Motor neuron (in vitro differentiated cells): ENCODE measurements around the gene CEP68. TPM values are rescaled to one million over a fixed set of nuclear protein-coding genes. Genes with fewer than 3 reads are reported as not detected.
"Not testable (repeated sequence)": the region's sequence is repeated elsewhere in the genome, so short reads cannot be mapped to it uniquely, and the experiment has no call there.

Experiments
- ATAC-seq, 8 experiments: fragments of 200-7000 bp; cut with Tn5 transposase; replicated peaks in 6 of 8; 2 replicates each; pipeline ENCODE4 v1.8.0; 2021; ENCODE audit warnings: mild to moderate bottlenecking in 8 of 8, moderate library complexity in 8 of 8
- H3K27ac ChIP-seq, 2 donors: fragments of 250-450 bp; sonication (Bioruptor Pico); 2 replicates each; pipeline ENCODE4 v1.9.0; 2021; ENCODE audit warnings: antibody characterized with exemption in 2 of 2, mild to moderate bottlenecking in 2 of 2, moderate library complexity in 1 of 2
- H3K4me1 ChIP-seq, 2 donors: fragments of 250-450 bp; sonication (Bioruptor Pico); replicated peaks in 1 of 2; 2 replicates each; pipeline ENCODE4 v1.6.1; 2021; ENCODE audit warnings: antibody characterized with exemption in 2 of 2, mild to moderate bottlenecking in 2 of 2, moderate library complexity in 1 of 2
- H3K4me3 ChIP-seq, 5 donors: fragments of 250-450 bp; sonication (Bioruptor Pico); 2 replicates each; pipeline ENCODE4 v1.9.0; 2021; ENCODE audit warnings: antibody characterized with exemption in 5 of 5, mild to moderate bottlenecking in 5 of 5, moderate library complexity in 4 of 5
- WGBS, 10 experiments: fragments of 450-650 bp; shearing (Covaris generic); methylation state at CpG; one replicate each; pipeline ENCODE4 v1.0.0; 2022; 5-methylcytosine and 5-hydroxymethylcytosine counted together
- in situ Hi-C, 9 experiments: fragments of 400-800 bp; cut with MboI; loops; one replicate each; pipeline ENCODE4 v1.15.0; 2021; ENCODE audit warnings: low sequenced_read_pairs in 9 of 9, low pct_unique_long_range_greater_than_20kb in 2 of 9; ENCODE audit not compliant: unreplicated experiment in 9 of 9
- total RNA-seq, 8 experiments: library from RNA; unstranded; fragments of 300-600 nt; gene quantifications; 2 replicates each; pipeline versions ENCODE4 v1.2.3 to v1.2.4, GENCODE V29; 2022

The CEP68 gene
- total RNA-seq, 8 experiments from 2014 or later = 6.6 to 26.1 (median 16.4) TPM

DNA sequence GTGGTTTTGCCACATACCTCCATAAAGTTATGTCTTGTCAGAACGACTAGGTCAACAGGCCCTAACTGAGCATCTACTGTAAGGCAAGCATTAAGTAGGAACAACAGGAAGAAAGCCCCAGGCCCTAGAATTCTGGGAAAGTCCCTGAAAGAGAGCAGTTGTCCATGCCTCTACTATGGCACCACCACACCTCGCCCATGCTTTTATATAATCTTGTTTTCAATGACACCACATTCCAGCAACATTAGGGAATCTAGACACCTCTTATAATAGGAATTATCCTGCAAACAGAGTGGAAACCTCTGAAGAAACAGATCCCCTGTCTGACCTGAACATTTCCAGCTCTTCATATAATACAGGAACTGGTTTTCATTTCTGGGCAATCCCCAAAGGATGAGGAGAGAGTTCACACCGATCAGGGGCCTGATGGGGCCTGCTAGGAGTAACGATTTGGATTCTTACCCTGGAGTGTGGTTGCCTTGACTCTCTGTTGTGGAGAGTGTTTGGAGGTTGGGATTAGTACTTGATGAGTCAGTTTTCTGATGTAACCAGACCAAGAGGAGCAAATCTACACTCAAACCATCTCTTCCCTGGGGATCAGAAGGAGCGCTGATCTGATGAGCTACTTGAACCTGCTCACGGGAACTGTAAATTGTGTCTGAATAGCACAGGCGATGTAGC lies 31.9 kb upstream of the CEP68 start:
- ATAC-seq = peak in 7 of 8 experiments; percentile 51 to 93 (median 71)
- Histone ChIP-seq H3K4me3 (no peak overlapping the region), H3K27ac (no peak overlapping the region), H3K4me1 (peaks cover 0 to 3% of the 10 kb centered on the region in 2 donors)
- in situ Hi-C loops = no loop called here
- WGBS, 10 experiments = 14 to 92% (median 69%) methylated on average over 1 to 6 of the region's 7 CpGs; no CpG with 5 or more reads in 3 of the 10 experiments

GRCh38 chr2:65025453-65026123 lies 30.6 kb upstream of the CEP68 start:
- Histone ChIP-seq H3K27ac (no peak overlapping the region), H3K4me3 (no peak overlapping the region), H3K4me1 (peaks cover 2 to 3% of the 10 kb centered on the region in 2 donors)
- in situ Hi-C loops = loop anchor here in 4 of 9 experiments (25.0 kb wide), 2 partner anchors 113 to 438 kb away; no protein-coding TSS in a partner anchor
- ATAC-seq = peak in 1 of 8 experiments; percentile 40
- 79 to 100% (median 93%) methylated on average over 1 to 7 of the region's 8 CpGs; no CpG with 5 or more reads in 3 of the 10 experiments for WGBS, 10 experiments

GRCh38 chr2:65026154-65026553 lies 30.1 kb upstream of the CEP68 start:
- Histone ChIP-seq H3K4me1 (peaks cover 3 to 4% of the 10 kb centered on the region in 2 donors), H3K27ac (no peak overlapping the region), H3K4me3 (no peak overlapping the region)
- in situ Hi-C loops = loop anchor here in 4 of 9 experiments (25.0 kb wide), 2 partner anchors 114 to 439 kb away; no protein-coding TSS in a partner anchor
- WGBS, 10 experiments = 65 to 100% (median 94%) methylated on average over 1 to 8 of the region's 8 CpGs; no CpG with 5 or more reads in 2 of the 10 experiments
- ATAC-seq = no peak

- Histone ChIP-seq H3K4me1 (peaks cover 1 to 5% of the 10 kb centered on the region in 2 donors), H3K27ac (no peak overlapping the region), H3K4me3 (no peak overlapping the region)
- 67 to 96% (median 84%) methylated on average over 1 to 12 of the region's 13 CpGs; no CpG with 5 or more reads in 2 of the 10 experiments for whole genome bisulfite sequencing, 10 experiments
- in situ Hi-C loops = loop anchor here in 4 of 9 experiments (25.0 kb wide), 2 partner anchors 115 to 440 kb away; no protein-coding TSS in a partner anchor
- ATAC-seq = no peak
These were observed 29.3 kb upstream of the CEP68 start for GRCh38 chr2:65026704-65027464.

DNA sequence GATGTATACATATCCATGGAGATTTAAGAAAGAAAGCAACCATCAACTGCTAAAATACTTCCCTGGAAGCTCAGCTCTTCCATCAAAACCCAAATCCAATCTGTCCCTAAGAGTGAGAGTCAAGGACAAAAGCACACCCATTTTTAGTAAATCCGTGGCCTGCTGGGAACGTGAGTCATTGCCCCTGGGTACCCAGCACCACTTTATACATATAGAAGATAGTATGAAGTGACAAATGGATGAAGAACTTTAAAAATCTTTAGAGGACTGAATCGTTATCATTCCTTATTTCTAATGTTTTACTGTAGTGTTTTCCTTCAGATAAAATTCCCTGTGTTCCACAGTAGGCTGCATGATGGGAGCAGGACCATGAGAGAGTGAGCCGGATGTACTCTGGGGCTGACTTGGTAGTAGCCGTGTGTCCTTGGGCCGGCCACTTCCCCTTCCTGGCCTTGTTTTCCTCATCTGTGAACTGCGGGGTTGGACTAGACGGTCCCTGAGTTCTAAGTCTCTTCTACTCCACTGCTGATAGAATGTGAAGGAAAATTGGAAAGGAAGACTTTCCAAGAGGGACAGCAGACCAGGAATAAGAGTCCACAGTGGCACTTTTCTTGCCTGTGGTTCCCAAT lies 28.5 kb upstream of the CEP68 start:
- Histone ChIP-seq H3K27ac (no peak overlapping the region), H3K4me1 (peaks cover 0 to 11% of the 10 kb centered on the region in 2 donors), H3K4me3 (no peak overlapping the region)
- ATAC-seq = no peak
- in situ Hi-C loops = loop anchor here in 4 of 9 experiments (25.0 kb wide), 2 partner anchors 115 to 440 kb away; no protein-coding TSS in a partner anchor
- 50 to 100% (median 89%) methylated on average over 1 to 5 of the region's 8 CpGs; no CpG with 5 or more reads in 2 of the 10 experiments for WGBS, 10 experiments

DNA sequence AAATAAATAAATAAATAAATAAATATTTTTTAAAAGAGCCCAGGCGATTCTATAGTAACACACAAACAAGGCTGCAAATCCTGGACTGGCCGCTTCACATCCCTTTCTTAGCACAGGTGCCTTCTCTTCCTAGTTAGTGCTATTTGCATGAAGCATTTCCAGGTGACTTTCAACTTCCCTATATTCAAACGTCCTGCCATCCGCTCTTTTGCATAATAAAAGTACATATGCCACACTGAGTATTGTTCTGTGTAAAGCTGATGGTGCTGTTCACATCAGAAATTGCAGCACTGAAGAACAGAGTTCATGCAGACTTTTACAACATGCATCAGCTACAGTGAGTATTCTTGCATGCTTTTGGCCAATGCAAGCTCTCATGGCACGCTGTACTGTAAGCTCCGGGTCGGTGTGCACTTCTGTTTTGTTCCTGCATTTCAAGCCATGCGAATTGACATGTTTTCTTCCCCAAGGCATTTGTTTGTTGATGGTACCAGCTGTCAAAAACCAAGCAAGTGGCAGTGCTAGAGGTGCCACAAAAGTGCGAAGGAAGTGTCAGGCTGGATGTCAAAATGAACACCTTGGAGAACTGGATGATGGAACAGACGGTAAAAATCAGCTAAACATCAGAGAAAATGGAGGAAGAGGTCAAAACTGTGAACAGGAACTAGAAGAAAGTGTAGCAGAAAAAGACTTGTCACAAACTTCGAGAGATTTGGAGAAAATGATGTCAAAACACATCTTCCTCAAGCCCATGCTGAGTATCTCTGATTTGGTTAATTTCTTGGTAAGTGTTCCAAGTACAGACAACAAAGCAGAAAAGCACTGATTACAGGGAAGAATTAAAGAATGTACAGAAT lies 25.5 kb upstream of the CEP68 start:
- 55 to 91% (median 76%) methylated on average over 1 to 11 of the region's 11 CpGs for WGBS, 10 experiments

GRCh38 chr2:65031341-65032018 lies 24.7 kb upstream of the CEP68 start:
- in situ Hi-C loops = loop anchor here in 4 of 9 experiments (25.0 kb wide), 2 partner anchors 119 to 444 kb away; no protein-coding TSS in a partner anchor
- Histone ChIP-seq H3K27ac (no peak overlapping the region), H3K4me1 (peaks cover 0 to 11% of the 10 kb centered on the region in 2 donors), H3K4me3 (no peak overlapping the region)
- peak in 5 of 8 experiments; percentile 51 to 88 (median 63) for ATAC-seq
- 14 to 92% (median 40%) methylated on average over 1 to 5 of the region's 8 CpGs; no CpG with 5 or more reads in 1 of the 10 experiments for whole genome bisulfite sequencing, 10 experiments

More for the DNA sequence above, 25.5 kb upstream of the CEP68 start:
- in situ Hi-C loops = loop anchor here in 4 of 9 experiments (25.0 kb wide), 2 partner anchors 118 to 443 kb away; no protein-coding TSS in a partner anchor
- Histone ChIP-seq H3K27ac (no peak overlapping the region), H3K4me3 (no peak overlapping the region), H3K4me1 (peaks cover 0 to 11% of the 10 kb centered on the region in 2 donors)
- no peak for ATAC-seq

DNA sequence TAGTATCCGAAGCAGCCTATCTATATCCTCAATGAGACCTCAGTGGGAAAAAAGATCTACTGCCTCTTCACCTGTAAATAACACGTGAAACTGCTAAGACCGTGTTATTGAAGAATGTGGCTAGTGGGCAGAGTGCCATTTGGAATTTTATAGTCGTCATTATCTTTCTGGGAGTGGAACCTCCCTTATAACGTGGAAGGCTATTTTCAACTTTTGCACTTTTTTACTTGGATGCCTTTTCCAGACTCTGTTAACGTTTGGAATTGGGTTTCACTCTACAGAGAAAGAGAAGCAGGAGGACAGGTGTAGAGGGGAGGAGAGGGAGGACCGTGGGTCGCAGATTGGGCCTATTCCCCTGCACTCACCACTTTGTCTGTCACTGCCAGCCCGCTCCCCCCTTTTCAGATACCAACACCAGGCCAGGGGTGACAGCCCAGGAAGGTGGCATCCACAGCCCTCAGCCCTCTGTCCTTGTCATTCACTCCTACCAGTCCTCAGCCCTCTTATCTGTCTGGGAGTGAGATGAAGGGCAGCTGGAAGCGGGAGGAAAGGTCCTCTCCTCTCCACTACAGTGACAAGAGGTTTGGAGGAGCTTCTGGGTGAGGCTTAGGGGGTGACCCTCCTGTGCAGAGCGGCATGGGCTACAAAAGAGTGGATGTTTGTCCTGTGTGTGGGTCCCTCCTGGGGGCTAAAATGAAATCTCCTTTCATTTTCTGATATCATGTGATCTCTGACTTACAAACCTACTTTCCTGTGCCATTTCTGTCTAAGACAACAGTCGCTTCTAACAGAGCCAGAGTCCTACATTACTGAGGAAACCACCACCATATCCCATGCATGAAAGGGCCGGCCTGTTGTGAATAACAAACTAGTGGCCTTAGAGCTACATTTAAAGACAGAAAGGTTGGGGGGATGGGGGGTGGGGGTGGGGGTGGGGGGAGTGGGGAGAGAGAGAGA lies 23.9 kb upstream of the CEP68 start:
- 42 to 82% (median 53%) methylated on average over 2 to 8 of the region's 13 CpGs for WGBS, 10 experiments
- in situ Hi-C loops = loop anchor here in 4 of 9 experiments (25.0 kb wide), 2 partner anchors 120 to 445 kb away; no protein-coding TSS in a partner anchor
- no peak for ATAC-seq

GRCh38 chr2:65033178-65033577 lies 23.0 kb upstream of the CEP68 start:
- ATAC-seq = no peak
- Histone ChIP-seq H3K4me1 (peaks cover 0 to 11% of the 10 kb centered on the region in 2 donors), H3K27ac (no peak overlapping the region), H3K4me3 (no peak overlapping the region)
- 0 to 100% (median 87%) methylated on average over 1 to 4 of the region's 4 CpGs; no CpG with 5 or more reads in 1 of the 10 experiments for WGBS, 10 experiments
- in situ Hi-C loops = loop anchor here in 4 of 9 experiments (25.0 kb wide), 2 partner anchors 121 to 446 kb away; no protein-coding TSS in a partner anchor

More for the DNA sequence above, 23.9 kb upstream of the CEP68 start:
- Histone ChIP-seq H3K4me1 (peaks cover 0 to 11% of the 10 kb centered on the region in 2 donors), H3K27ac (no peak overlapping the region), H3K4me3 (no peak overlapping the region)

DNA sequence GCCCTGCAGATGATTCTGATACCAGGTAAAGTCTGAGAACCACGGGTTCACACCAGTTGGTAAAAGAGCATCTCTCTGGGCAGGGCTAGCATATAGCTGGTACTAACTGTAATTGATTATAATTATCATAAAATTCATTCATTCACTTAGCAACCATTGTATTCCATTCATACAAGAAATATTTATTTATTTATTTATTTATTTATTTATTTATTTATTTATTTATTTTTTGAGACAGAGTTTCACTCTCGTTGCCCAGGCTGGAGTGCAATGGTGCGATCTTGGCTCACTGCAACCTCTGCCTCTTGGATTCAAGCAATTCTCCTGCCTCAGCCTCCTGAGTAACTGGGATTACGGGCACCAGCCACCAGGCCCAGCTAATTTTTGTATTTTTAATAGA lies 22.5 kb upstream of the CEP68 start:
- H3K27ac ChIP-seq, ATAC-seq, H3K4me3 ChIP-seq: not testable (repeated sequence)
- in situ Hi-C loops = loop anchor here in 4 of 9 experiments (25.0 kb wide), 2 partner anchors 121 to 446 kb away; no protein-coding TSS in a partner anchor
- WGBS, 10 experiments = 52 to 100% (median 90%) methylated on average over 1 to 3 of the region's 4 CpGs; no CpG with 5 or more reads in 1 of the 10 experiments
- peaks cover 0 to 11% of the 10 kb centered on the region in 2 donors for H3K4me1 ChIP-seq
